Lower lobe of right lung (tissue), 2 donors: Measurements from ENCODE around the gene MAT2B. TPM values are rescaled to one million over a fixed set of nuclear protein-coding genes. Genes with fewer than 3 reads are reported as not detected.
A peak's percentile ranks its signal among the peaks of the same experiment; 100 is the strongest.

Experiments
- ATAC-seq, 2 donors: fragments of 200-7000 bp; cut with Tn5 transposase; one replicate each; pipeline ENCODE4 v1.9.1; 2020 to 2022; ENCODE audit warnings: mild to moderate bottlenecking in 2 of 2, moderate library complexity in 2 of 2
- DNase-seq: peaks from one replicate; pipeline ENCODE4 v3.0.0-alpha.2; 2020
- H3K27ac ChIP-seq: fragments of 200-600 bp; one replicate; pipeline ENCODE4 v1.8.0; 2022
- H3K27me3 ChIP-seq: fragments of 200-600 bp; one replicate; pipeline ENCODE4 v1.8.0; 2022; ENCODE audit warnings: low read depth
- H3K36me3 ChIP-seq: fragments of 200-600 bp; one replicate; pipeline ENCODE4 v1.8.0; 2022; ENCODE audit warnings: mild to moderate bottlenecking
- H3K4me1 ChIP-seq: fragments of 200-600 bp; one replicate; pipeline ENCODE4 v1.8.0; 2022
- H3K4me3 ChIP-seq: fragments of 200-600 bp; one replicate; pipeline ENCODE4 v1.8.0; 2022; ENCODE audit warnings: mild to moderate bottlenecking
- H3K9me3 ChIP-seq: fragments of 200-600 bp; one replicate; pipeline ENCODE4 v1.8.0; 2022
- intact Hi-C: fragments of 100-400 bp; cut with DNase I; formaldehyde crosslinking; loops from one replicate; pipeline ENCODE4 v1.11.0; 2022
- total RNA-seq: library from RNA; stranded (reverse); fragmentation: NEBNext Ultra II Directional; extraction: Animal tissue kit (Norgen Biotek cat#: 25700); gene quantifications from one replicate; pipeline ENCODE4 v1.2.1, GENCODE V29; 2021
- TF ChIP-seq, protein P1 (sequence below): fragments of 200-600 bp; IDR thresholded peaks from one replicate; pipeline ENCODE4 v1.8.0; 2022; ENCODE audit warnings: antibody characterized with exemption, mild to moderate bottlenecking
- donor health status: DM: no; HTN: yes; CAD: no; lungs with severe emphysema.

MAT2B gene
- total RNA-seq, 1 donor from 2014 or later = 71.7 TPM

DNA sequence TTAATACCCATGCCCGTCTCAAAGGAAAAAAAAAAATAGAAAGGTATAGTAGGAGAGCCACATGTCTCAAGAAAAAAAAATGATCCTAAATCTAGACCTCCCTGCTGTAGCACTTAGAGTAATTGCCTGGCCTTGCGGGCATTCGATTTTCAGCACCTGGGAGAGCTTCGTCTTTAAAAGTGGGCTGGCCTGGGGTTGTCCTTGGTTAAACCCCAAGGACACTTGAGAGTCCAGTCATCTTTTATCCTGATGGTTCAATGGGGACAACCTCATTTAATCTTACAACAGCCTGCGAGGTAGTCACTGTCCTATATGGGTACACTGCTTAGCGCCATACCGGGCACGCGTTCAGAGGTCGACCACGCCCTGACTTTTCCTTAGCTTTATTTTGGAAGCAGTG lies 60.1 kb downstream of the MAT2B start:
- DNase-seq = no peak
- Histone ChIP-seq H3K4me3 (peak overlapping the region; percentile 47), H3K27ac (no peak overlapping the region), H3K27me3 (peaks cover 23% of the 10 kb centered on the region), H3K4me1 (peaks cover 18% of the 10 kb centered on the region), H3K9me3 (no peaks in the 10 kb centered on the region), H3K36me3 (no peaks in the 10 kb centered on the region)
- TF ChIP-seq, protein P1, sequence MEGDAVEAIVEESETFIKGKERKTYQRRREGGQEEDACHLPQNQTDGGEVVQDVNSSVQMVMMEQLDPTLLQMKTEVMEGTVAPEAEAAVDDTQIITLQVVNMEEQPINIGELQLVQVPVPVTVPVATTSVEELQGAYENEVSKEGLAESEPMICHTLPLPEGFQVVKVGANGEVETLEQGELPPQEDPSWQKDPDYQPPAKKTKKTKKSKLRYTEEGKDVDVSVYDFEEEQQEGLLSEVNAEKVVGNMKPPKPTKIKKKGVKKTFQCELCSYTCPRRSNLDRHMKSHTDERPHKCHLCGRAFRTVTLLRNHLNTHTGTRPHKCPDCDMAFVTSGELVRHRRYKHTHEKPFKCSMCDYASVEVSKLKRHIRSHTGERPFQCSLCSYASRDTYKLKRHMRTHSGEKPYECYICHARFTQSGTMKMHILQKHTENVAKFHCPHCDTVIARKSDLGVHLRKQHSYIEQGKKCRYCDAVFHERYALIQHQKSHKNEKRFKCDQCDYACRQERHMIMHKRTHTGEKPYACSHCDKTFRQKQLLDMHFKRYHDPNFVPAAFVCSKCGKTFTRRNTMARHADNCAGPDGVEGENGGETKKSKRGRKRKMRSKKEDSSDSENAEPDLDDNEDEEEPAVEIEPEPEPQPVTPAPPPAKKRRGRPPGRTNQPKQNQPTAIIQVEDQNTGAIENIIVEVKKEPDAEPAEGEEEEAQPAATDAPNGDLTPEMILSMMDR = no peak
- peak in 1 of 2 donors; percentile 9 for ATAC-seq
- intact Hi-C loops = no loop called here

DNA sequence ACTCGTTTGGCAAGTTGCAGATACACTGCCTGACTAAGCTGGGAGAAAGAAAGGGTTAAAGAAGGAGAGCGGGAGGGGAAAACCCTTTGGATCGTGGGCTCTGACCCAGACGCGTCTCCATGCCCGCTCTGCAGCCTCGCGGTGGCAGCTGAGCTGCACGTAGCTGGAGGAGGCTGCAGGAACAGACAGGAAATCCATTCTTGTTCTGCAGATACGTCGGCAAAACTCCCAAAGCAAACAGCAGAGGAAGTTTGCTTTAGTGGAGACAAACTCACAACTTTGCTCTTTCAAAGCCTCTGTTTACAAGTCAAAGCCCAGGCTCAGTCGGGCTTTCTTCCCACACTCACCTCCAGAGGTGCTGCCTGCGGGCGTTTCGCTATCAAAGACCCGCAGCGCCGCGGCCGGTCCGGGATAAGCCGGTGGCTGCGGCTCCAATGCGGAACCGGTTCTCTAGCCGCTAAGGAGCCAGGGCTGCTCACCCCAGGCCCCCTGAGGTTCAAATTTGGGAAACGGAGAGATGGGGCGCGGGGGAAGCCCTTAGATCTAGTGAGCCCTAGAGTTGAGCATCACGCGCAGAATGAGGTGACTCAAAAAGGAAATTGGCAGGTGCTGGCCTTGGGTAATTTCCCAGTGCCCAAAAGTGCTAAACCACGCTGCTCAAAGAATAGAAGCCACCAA lies 60.7 kb downstream of the MAT2B start:
- DNase-seq = peak; percentile 49
- Histone ChIP-seq H3K36me3 (no peaks in the 10 kb centered on the region), H3K27me3 (peaks cover 24% of the 10 kb centered on the region), H3K27ac (no peak overlapping the region), H3K4me1 (peaks cover 18% of the 10 kb centered on the region), H3K9me3 (no peaks in the 10 kb centered on the region), H3K4me3 (peak overlapping the region; percentile 47)
- peak; percentile 33 to 49 for ATAC-seq
- TF ChIP-seq, protein P1 = no peak
- intact Hi-C loops = no loop called here

DNA sequence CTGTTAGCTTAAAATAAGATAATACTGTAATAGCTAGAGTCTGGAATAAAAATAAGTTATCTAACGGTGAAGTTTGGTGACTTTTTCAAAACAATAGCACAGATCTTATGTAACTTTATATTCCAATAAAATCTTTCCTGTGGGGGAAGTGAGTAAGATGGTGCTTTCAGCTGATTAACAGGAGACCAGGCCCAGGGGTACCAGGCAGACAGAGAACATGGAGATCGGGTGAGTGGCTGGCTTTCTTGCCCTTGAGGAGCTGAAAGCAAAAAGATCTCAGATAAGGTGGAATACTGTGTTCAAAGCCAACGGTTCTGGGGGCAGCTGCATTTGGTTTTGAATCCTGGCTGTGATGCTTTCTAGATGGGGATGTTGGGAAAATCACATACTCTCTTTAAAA lies 61.3 kb downstream of the MAT2B start:
- DNase-seq = no peak
- no peak for ATAC-seq
- Histone ChIP-seq H3K27me3 (peaks cover 24% of the 10 kb centered on the region), H3K4me1 (peaks cover 18% of the 10 kb centered on the region), H3K4me3 (no peak overlapping the region), H3K27ac (no peak overlapping the region), H3K36me3 (no peaks in the 10 kb centered on the region), H3K9me3 (no peaks in the 10 kb centered on the region)
- intact Hi-C loops = no loop called here
- TF ChIP-seq, protein P1 = no peak

DNA sequence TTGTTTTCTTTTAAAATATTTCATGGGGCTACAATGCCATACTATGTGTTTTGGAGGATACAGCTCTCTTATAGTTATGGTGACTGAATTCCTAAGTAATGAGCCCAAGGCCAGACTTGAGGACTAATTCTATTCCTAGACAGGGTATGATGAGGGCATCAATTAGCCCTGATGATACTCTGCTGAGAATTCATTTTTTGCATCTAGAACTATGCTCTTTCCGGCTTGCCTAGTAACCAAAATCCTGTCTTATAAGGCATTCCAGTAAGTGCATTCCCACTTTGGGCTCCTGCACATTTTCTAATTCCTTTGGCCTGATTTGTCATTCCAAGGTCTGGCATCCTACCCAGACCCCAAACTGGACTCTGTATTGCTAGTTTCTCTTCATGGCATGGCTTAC lies 62.4 kb downstream of the MAT2B start:
- DNase-seq = no peak
- intact Hi-C loops = no loop called here
- no peak for ATAC-seq
- H3K36me3 ChIP-seq = no peaks in the 10 kb centered on the region
- no peak overlapping the region for H3K4me3 ChIP-seq
- H3K4me1 ChIP-seq = peaks cover 18% of the 10 kb centered on the region
- TF ChIP-seq, protein P1 = no peak
- peaks cover 24% of the 10 kb centered on the region for H3K27me3 ChIP-seq
- no peak overlapping the region for H3K27ac ChIP-seq
- no peaks in the 10 kb centered on the region for H3K9me3 ChIP-seq

Other genes with a start within 250 kb of the MAT2B start
- gene CCNG1, start 68.0 kb upstream of the MAT2B start, total RNA-seq = 88.3 TPM
- gene NUDCD2, start 45.5 kb upstream of the MAT2B start, total RNA-seq = 18.0 TPM
- gene HMMR, start 45.0 kb upstream of the MAT2B start, total RNA-seq = 1.9 TPM